ENCODE measurements around the gene CALML4.
"Not testable (repeated sequence)": the region's sequence is repeated elsewhere in the genome, so short reads cannot be mapped to it uniquely, and the experiment has no call there.

The CALML4 gene

DNA sequence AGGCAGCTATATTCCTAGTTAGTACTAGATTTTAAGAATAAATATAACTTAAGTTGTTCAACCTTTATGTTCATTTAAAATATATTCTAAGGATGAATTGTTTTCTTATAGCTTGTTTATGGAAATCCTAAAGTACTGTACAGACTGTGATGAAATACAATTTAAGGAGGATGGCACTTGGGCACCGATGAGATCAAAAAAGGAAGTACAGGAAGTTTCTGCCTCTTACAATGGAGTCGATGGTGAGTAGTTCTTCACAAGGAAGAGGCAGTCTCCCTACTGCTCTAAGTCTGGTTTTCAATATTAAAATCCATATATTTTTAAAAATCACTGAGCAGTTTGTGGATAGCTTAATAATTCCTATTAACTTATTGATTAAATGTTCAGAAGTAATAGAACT is 29.6 kb downstream of the CALML4 start:
- no peaks in the 10 kb centered on the region for H3K4me1 ChIP-seq (ENCODE audit: insufficient read depth, low read length, severe bottlenecking)
- no peak overlapping the region for H3K27ac ChIP-seq (ENCODE audit: low read depth, low read length, poor library complexity, severe bottlenecking)
- peaks cover 55% of the 10 kb centered on the region for H3K36me3 ChIP-seq (ENCODE audit: insufficient read depth, low read length)
- no peaks in the 10 kb centered on the region for H3K9me2 ChIP-seq (ENCODE audit: low read depth, low read length)
- TF ChIP-seq, protein P1, sequence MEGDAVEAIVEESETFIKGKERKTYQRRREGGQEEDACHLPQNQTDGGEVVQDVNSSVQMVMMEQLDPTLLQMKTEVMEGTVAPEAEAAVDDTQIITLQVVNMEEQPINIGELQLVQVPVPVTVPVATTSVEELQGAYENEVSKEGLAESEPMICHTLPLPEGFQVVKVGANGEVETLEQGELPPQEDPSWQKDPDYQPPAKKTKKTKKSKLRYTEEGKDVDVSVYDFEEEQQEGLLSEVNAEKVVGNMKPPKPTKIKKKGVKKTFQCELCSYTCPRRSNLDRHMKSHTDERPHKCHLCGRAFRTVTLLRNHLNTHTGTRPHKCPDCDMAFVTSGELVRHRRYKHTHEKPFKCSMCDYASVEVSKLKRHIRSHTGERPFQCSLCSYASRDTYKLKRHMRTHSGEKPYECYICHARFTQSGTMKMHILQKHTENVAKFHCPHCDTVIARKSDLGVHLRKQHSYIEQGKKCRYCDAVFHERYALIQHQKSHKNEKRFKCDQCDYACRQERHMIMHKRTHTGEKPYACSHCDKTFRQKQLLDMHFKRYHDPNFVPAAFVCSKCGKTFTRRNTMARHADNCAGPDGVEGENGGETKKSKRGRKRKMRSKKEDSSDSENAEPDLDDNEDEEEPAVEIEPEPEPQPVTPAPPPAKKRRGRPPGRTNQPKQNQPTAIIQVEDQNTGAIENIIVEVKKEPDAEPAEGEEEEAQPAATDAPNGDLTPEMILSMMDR (IDR thresholded peaks at IDR 0.05; ENCODE audit: low read length): no peak
- no peak for TF ChIP-seq EZH2 (IDR thresholded peaks at IDR 0.05; ENCODE audit: borderline replicate concordance, low read length)
- no peak overlapping the region for H3K9ac ChIP-seq (ENCODE audit: low read length)
- H2AFZ ChIP-seq (ENCODE audit: low read length): no peak overlapping the region
- H3F3A ChIP-seq (ENCODE audit: insufficient read depth, low read length): no peaks in the 10 kb centered on the region
- no peaks in the 10 kb centered on the region for H3K9me3 ChIP-seq (ENCODE audit: low read length)
- H3K4me2 ChIP-seq (ENCODE audit: low read length): no peak overlapping the region
- no peaks in the 10 kb centered on the region for H3K27me3 ChIP-seq (ENCODE audit: insufficient read depth, low read length)
- H3K79me2 ChIP-seq (ENCODE audit: insufficient read depth, low read length): no peaks in the 10 kb centered on the region
- H3K4me3 ChIP-seq (ENCODE audit: low read depth, low read length, poor library complexity, severe bottlenecking): no peak overlapping the region
- H4K20me1 ChIP-seq (ENCODE audit: insufficient read depth, low read length): no peaks in the 10 kb centered on the region

DNA sequence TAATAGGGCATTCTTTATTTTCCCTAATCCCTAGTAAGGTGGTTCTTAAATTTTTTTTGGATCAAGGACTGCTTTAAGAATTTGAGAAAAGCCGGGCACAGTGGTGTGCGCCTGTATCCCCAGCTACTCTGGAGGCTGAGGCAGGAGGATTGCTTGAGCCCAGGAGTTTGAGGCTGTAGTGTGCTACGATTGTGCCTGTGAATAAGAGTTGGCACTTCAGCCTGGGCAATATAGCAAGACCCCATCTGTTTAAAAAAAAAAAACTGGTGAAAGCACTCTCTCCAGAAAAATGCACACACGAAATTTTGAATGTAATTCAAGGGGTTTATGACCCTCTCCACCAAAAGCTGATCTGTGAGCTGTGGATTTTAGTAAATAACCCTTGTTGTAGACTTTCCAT is 32.0 kb downstream of the CALML4 start:
- Histone ChIP-seq H4K20me1 (ENCODE audit: insufficient read depth, low read length) (no peaks in the 10 kb centered on the region), H3K27me3 (ENCODE audit: insufficient read depth, low read length) (no peaks in the 10 kb centered on the region), H3K9me3 (ENCODE audit: low read length) (no peaks in the 10 kb centered on the region), H3K36me3 (ENCODE audit: insufficient read depth, low read length) (peaks cover 64% of the 10 kb centered on the region), H3K9me2 (ENCODE audit: low read depth, low read length) (no peaks in the 10 kb centered on the region), H3K79me2 (ENCODE audit: insufficient read depth, low read length) (no peaks in the 10 kb centered on the region), H3F3A (ENCODE audit: insufficient read depth, low read length) (no peaks in the 10 kb centered on the region), H2AFZ (ENCODE audit: low read length) (no peak overlapping the region), H3K4me3 (ENCODE audit: low read depth, low read length, poor library complexity, severe bottlenecking) (no peak overlapping the region), H3K9ac (ENCODE audit: low read length) (no peak overlapping the region), H3K4me1 (ENCODE audit: insufficient read depth, low read length, severe bottlenecking) (no peaks in the 10 kb centered on the region), H3K27ac (ENCODE audit: low read depth, low read length, poor library complexity, severe bottlenecking) (no peak overlapping the region), H3K4me2 (ENCODE audit: low read length) (no peak overlapping the region)
- TF ChIP-seq, protein P1 (IDR thresholded peaks at IDR 0.05; ENCODE audit: low read length): no peak
- no peak for TF ChIP-seq EZH2 (IDR thresholded peaks at IDR 0.05; ENCODE audit: borderline replicate concordance, low read length)

DNA sequence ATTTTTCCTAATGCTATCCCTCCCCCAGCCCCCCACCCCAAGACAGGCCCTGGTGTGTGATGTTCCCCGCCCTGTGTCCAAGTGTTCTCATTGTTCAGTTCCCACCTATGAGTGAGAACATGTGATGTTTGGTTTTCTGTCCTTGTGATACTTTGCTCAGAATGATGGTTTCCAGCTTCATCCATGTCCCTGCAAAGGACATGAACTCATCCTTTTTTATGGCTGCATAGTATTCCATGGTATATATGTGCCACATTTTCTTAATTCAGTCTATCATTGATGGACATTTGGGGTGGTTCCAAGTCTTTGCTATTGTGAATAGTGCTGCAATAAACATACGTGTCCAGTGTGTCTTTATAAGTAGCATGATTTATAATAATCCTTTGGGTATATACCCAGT is 33.1 kb downstream of the CALML4 start:
- peaks cover 56% of the 10 kb centered on the region for H3K36me3 ChIP-seq (ENCODE audit: insufficient read depth, low read length)
- not testable (repeated sequence) for H3K9me2 ChIP-seq (ENCODE audit: low read depth, low read length); H3K79me2 ChIP-seq (ENCODE audit: insufficient read depth, low read length); H3K4me2 ChIP-seq (ENCODE audit: low read length); H3F3A ChIP-seq (ENCODE audit: insufficient read depth, low read length); H3K9ac ChIP-seq (ENCODE audit: low read length); H3K4me1 ChIP-seq (ENCODE audit: insufficient read depth, low read length, severe bottlenecking); H2AFZ ChIP-seq (ENCODE audit: low read length); H3K27ac ChIP-seq (ENCODE audit: low read depth, low read length, poor library complexity, severe bottlenecking); H3K4me3 ChIP-seq (ENCODE audit: low read depth, low read length, poor library complexity, severe bottlenecking); H4K20me1 ChIP-seq (ENCODE audit: insufficient read depth, low read length); H3K27me3 ChIP-seq (ENCODE audit: insufficient read depth, low read length); H3K9me3 ChIP-seq (ENCODE audit: low read length)

DNA sequence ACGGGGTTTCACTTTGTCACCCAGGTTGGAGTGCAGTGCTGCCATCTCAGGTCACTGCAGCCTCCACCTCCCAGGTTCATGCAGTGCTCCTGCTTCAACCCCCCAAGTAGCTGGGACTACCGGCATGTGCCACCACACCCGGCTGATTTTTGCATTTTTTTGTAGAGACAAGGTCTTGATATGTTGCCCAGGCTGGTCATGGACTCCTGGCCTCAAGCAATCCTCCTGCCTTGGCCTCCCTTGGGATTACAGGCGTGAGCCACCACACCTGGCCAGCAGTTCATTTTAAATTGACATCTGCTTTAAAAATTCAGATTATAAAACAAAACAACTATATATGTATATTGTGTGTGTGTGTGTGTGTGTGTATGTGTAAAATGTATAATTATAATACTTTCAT is 38.3 kb downstream of the CALML4 start:
- Histone ChIP-seq H3K9me3 (ENCODE audit: low read length) (peaks cover 2% of the 10 kb centered on the region; the same call in 1 of the 2 replicates), H4K20me1 (ENCODE audit: insufficient read depth, low read length) (no peaks in the 10 kb centered on the region), H3K27me3 (ENCODE audit: insufficient read depth, low read length) (no peaks in the 10 kb centered on the region), H3K36me3 (ENCODE audit: insufficient read depth, low read length) (peaks cover 56% of the 10 kb centered on the region), H3K4me3 (ENCODE audit: low read depth, low read length, poor library complexity, severe bottlenecking) (no peak overlapping the region), H3K4me1 (ENCODE audit: insufficient read depth, low read length, severe bottlenecking) (no peaks in the 10 kb centered on the region), H3K27ac (ENCODE audit: low read depth, low read length, poor library complexity, severe bottlenecking) (no peak overlapping the region), H3K4me2 (ENCODE audit: low read length) (no peak overlapping the region), H3K9me2 (ENCODE audit: low read depth, low read length) (no peaks in the 10 kb centered on the region), H3F3A (ENCODE audit: insufficient read depth, low read length) (0 out of 2 replicates have a peak, but pooled peaks cover 3% of the 10 kb centered on the region), H2AFZ (ENCODE audit: low read length) (no peak overlapping the region), H3K79me2 (ENCODE audit: insufficient read depth, low read length) (no peaks in the 10 kb centered on the region), H3K9ac (ENCODE audit: low read length) (no peak overlapping the region)
- TF ChIP-seq, protein P1 (IDR thresholded peaks at IDR 0.05; ENCODE audit: low read length): no peak
- no peak for TF ChIP-seq EZH2 (IDR thresholded peaks at IDR 0.05; ENCODE audit: borderline replicate concordance, low read length)

Measured in OCI-LY1 (cell line).